Liver (tissue), 3 donors: ENCODE data around the gene EFR3B.

Experiments used
- FOXA1 ChIP-seq: IDR thresholded peaks from 2 replicates; pipeline ENCODE4 v1.6.1; 2016; ENCODE audit warnings: antibody characterized with exemption
- GABPA ChIP-seq, 2 donors: IDR thresholded peaks in 1 of 2; conservative IDR thresholded peaks in 1 of 2; 2 replicates each; pipeline ENCODE4 v1.6.1; 2016; ENCODE audit warnings: antibody characterized with exemption in 2 of 2, mild to moderate bottlenecking in 1 of 2, moderate library complexity in 1 of 2
- HNF4A ChIP-seq, 2 donors: conservative IDR thresholded peaks; 2 replicates each; pipeline ENCODE4 v1.6.1; 2016; ENCODE audit warnings: antibody characterized with exemption in 2 of 2, mild to moderate bottlenecking in 2 of 2
- NR2F2 ChIP-seq: IDR thresholded peaks from 2 replicates; pipeline ENCODE4 v1.6.1; 2016; ENCODE audit warnings: antibody characterized with exemption
- RXRA ChIP-seq, 2 donors: IDR thresholded peaks; 2 replicates each; pipeline ENCODE4 v1.6.1; 2017 to 2018; ENCODE audit warnings: antibody characterized with exemption in 2 of 2, mild to moderate bottlenecking in 1 of 2
- SP1 ChIP-seq: IDR thresholded peaks from 2 replicates; pipeline ENCODE4 v1.6.1; 2018; ENCODE audit warnings: antibody characterized with exemption, mild to moderate bottlenecking
- TAF1 ChIP-seq: conservative IDR thresholded peaks from 2 replicates; pipeline ENCODE4 v1.6.1; 2016; ENCODE audit warnings: antibody characterized with exemption, mild to moderate bottlenecking
- YY1 ChIP-seq: IDR thresholded peaks from 2 replicates; pipeline ENCODE4 v1.6.1; 2016; ENCODE audit warnings: antibody characterized with exemption, mild to moderate bottlenecking
- TF ChIP-seq, protein P1 (sequence below): fragments of 150-350 bp; IDR thresholded peaks from 2 replicates; pipeline ENCODE4 v1.5.1; 2017; ENCODE audit warnings: improper control_type of control experiment, low read depth, low read length; ENCODE audit not compliant: missing input control
- TF ChIP-seq, protein P2 (sequence below): IDR thresholded peaks from 2 replicates; pipeline ENCODE4 v1.6.1; 2016; ENCODE audit warnings: antibody characterized with exemption
- TF ChIP-seq, protein P3 (sequence below): IDR thresholded peaks from 2 replicates; pipeline ENCODE4 v1.6.1; 2016; ENCODE audit warnings: antibody characterized with exemption
- TF ChIP-seq, protein P4 (sequence below): IDR thresholded peaks from 2 replicates; pipeline ENCODE4 v1.6.1; 2016; ENCODE audit warnings: antibody characterized with exemption
- donor health status: healthy.
- donor health status: healthy.

DNA sequence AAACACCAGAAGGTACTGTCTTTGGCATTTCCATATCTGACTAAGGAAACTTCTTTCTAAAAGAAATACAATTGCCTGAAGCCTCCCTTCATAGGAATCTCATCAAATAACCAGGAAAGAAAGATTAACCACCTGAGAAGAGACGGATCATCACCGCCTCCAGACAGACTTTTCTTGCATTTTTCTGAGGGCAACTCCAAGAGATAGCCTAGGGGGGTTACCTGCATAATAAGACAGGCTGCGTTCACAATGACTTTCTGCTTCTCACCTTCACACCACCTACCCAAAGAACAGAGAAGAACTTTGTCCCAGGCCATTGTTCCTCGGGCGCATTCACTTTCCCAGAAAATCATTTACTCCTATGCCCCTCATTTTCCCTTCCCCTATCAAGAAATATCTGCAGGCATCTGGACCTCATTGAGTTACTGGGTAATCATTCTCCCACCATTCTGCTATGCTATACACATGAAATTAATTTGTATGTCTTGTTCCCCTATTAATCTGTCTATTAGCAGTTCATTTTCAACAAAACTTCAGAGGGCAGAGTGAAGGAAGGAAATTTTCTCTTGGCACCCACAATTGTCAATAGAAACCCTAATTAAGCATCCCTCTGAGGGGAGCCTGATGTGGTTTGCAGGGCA, 134.8 kb downstream of the EFR3B start:
- TF ChIP-seq, protein P1, sequence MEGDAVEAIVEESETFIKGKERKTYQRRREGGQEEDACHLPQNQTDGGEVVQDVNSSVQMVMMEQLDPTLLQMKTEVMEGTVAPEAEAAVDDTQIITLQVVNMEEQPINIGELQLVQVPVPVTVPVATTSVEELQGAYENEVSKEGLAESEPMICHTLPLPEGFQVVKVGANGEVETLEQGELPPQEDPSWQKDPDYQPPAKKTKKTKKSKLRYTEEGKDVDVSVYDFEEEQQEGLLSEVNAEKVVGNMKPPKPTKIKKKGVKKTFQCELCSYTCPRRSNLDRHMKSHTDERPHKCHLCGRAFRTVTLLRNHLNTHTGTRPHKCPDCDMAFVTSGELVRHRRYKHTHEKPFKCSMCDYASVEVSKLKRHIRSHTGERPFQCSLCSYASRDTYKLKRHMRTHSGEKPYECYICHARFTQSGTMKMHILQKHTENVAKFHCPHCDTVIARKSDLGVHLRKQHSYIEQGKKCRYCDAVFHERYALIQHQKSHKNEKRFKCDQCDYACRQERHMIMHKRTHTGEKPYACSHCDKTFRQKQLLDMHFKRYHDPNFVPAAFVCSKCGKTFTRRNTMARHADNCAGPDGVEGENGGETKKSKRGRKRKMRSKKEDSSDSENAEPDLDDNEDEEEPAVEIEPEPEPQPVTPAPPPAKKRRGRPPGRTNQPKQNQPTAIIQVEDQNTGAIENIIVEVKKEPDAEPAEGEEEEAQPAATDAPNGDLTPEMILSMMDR, result no peak
- TF ChIP-seq, protein P2, sequence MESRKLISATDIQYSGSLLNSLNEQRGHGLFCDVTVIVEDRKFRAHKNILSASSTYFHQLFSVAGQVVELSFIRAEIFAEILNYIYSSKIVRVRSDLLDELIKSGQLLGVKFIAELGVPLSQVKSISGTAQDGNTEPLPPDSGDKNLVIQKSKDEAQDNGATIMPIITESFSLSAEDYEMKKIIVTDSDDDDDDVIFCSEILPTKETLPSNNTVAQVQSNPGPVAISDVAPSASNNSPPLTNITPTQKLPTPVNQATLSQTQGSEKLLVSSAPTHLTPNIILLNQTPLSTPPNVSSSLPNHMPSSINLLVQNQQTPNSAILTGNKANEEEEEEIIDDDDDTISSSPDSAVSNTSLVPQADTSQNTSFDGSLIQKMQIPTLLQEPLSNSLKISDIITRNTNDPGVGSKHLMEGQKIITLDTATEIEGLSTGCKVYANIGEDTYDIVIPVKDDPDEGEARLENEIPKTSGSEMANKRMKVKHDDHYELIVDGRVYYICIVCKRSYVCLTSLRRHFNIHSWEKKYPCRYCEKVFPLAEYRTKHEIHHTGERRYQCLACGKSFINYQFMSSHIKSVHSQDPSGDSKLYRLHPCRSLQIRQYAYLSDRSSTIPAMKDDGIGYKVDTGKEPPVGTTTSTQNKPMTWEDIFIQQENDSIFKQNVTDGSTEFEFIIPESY, result no peak
- no peak for TF ChIP-seq HNF4A (conservative IDR thresholded peaks at IDR 0.05)
- TF ChIP-seq RXRA (IDR thresholded peaks at IDR 0.05), result no peak
- no peak for TF ChIP-seq TAF1
- TF ChIP-seq, protein P3, sequence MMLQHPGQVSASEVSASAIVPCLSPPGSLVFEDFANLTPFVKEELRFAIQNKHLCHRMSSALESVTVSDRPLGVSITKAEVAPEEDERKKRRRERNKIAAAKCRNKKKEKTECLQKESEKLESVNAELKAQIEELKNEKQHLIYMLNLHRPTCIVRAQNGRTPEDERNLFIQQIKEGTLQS, result no peak
- TF ChIP-seq NR2F2, result no peak
- TF ChIP-seq YY1, result no peak
- TF ChIP-seq SP1, result no peak
- no peak for TF ChIP-seq FOXA1
- no peak for TF ChIP-seq GABPA (IDR thresholded peaks at IDR 0.05 in 1 of 2, conservative IDR thresholded peaks at IDR 0.05 in 1 of 2)
- TF ChIP-seq, protein P4, sequence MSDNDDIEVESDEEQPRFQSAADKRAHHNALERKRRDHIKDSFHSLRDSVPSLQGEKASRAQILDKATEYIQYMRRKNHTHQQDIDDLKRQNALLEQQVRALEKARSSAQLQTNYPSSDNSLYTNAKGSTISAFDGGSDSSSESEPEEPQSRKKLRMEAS, result no peak
